Activated naive CD4-positive, alpha-beta T cell treated with anti-CD3 and anti-CD28 coated beads, Interleukin-2, amount 50 U/mL, for 24 hours (primary cell): ENCODE measurements around the gene SRC.

Experiments
- H3K27ac Mint-ChIP-seq: one replicate; pipeline ENCODE4 v1.8.0; 2021; ENCODE audit warnings: mild to moderate bottlenecking, mixed read lengths
- H3K27me3 Mint-ChIP-seq: one replicate; pipeline ENCODE4 v1.8.0; 2021; ENCODE audit warnings: mixed read lengths
- H3K36me3 Mint-ChIP-seq: one replicate; pipeline ENCODE4 v1.8.0; 2021; ENCODE audit warnings: mixed read lengths
- H3K4me1 Mint-ChIP-seq: one replicate; pipeline ENCODE4 v1.8.0; 2021; ENCODE audit warnings: mixed read lengths
- H3K4me3 Mint-ChIP-seq: one replicate; pipeline ENCODE4 v1.8.0; 2021; ENCODE audit warnings: mild to moderate bottlenecking, mixed read lengths
- H3K9me3 Mint-ChIP-seq: one replicate; pipeline ENCODE4 v1.8.0; 2021; ENCODE audit warnings: mixed read lengths

Gene SRC

DNA sequence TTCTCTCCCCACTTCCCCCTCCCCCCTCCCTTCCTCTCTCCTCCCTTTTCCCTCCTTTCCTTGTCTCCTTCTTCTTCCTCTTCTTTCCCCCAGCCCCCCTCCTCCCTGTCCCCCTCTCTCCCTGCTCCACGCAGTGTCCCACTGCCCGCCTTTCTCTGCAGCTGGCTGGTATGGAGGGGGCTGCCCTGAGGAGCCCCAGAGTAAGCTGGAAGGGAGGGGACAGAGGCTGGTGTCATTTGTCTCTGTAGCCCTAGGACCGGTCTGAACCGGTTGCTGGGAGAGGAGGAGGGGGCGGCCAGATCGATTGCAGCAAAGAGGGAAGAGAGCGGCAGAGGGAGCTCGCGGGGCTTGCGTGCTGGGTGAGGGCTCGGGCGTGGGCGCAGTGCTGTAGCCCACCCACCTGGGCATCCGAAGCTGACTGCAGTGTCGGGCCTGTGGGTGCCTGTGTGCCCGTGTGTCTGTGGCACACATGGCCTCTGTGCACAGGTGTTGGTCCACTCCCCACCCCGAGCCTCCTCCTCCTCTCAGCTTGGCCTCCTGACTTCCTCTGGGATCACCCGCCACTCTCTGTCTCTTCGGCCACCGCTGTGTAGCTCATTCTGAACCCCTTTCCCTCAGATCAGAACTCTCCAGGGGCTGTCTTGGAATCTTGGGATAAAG, 50.6 kb downstream of the SRC start:
- Mint-ChIP-seq H3K36me3 (no peaks in the 10 kb centered on the region), H3K27me3 (no peaks in the 10 kb centered on the region), H3K27ac (no peak overlapping the region), H3K9me3 (no peaks in the 10 kb centered on the region), H3K4me3 (no peak overlapping the region), H3K4me1 (no peaks in the 10 kb centered on the region)

DNA sequence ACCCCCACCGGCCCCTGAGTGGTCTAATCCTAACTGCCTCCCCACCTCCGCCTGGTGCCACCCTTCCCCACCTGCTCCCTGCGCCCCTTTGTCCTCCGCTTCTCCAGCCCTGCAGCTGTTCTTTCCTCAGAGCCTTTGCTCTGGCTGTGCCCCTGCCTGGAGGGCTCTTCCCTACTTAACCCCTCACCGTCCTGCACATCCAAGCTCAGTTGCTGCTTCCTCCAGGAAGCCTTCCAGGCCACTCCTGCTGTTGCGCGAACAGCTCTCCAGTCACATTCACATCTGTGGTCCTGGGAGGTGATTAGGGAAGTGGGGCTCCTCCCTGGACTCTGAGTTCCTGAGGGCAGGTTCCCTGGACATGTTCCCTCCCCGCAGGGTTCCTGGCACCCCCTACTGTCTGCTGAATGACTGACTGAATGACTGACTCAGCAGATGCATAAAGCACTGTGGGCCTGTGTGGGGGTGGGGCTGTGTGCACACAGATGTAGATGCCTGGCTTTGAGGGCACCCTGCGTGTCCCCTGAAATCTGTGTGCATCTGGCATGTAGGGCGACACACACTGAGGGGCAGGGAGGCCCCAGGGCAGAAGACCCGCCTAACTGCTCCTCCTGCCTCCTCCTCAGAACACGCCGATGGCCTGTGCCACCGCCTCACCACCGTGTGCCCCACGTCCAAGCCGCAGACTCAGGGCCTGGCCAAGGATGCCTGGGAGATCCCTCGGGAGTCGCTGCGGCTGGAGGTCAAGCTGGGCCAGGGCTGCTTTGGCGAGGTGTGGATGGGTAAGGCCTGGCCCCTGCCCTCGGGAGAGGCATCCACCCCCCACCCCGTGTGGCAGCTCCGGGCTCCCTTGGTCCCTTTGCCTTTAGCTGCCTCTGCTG, 51.4 kb downstream of the SRC start:
- Mint-ChIP-seq H3K36me3 (no peaks in the 10 kb centered on the region), H3K4me3 (no peak overlapping the region), H3K27ac (no peak overlapping the region), H3K27me3 (no peaks in the 10 kb centered on the region), H3K4me1 (no peaks in the 10 kb centered on the region), H3K9me3 (no peaks in the 10 kb centered on the region)

DNA sequence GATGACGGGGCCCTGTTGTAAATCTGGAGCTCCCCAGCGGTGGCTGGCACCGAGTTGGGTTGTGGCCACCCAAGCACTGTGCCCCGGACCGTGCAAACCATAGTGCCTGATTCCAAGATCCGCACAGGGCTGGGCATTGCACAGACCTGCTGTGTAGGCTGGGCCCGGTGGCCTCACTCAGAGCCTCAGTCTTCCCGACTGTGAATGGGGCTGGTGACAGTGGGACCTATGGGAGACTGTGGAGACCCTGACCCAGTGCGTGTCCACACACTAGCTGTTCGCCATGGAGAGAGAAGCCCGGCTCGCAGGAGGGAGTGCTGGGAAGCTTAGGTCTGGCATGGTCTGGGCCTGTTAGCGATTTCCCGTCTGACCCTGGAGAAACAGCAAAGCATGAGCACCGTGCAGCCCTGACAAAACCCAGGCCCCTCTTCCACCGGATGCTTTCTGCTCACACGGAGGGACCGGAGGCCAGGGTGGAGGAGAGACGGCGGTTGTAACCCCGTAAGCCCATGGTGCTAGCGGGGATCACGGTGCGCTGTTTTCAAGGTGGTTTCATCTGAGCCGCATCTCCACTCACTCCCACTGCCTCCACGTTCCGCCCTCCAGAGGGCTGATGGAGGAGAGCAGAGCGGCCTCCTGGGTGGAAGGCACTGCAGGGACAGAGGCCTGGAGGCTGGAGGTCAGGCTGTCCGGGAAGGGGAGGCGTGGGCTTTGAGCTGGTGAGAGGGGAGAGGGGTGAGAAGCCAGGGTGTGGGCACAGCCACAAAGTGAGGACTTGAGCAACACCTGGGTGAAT, 52.2 kb downstream of the SRC start:
- H3K27ac Mint-ChIP-seq, result no peak overlapping the region
- no peaks in the 10 kb centered on the region for H3K9me3 Mint-ChIP-seq
- no peak overlapping the region for H3K4me3 Mint-ChIP-seq
- no peaks in the 10 kb centered on the region for H3K36me3 Mint-ChIP-seq
- H3K4me1 Mint-ChIP-seq, result no peaks in the 10 kb centered on the region
- no peaks in the 10 kb centered on the region for H3K27me3 Mint-ChIP-seq

DNA sequence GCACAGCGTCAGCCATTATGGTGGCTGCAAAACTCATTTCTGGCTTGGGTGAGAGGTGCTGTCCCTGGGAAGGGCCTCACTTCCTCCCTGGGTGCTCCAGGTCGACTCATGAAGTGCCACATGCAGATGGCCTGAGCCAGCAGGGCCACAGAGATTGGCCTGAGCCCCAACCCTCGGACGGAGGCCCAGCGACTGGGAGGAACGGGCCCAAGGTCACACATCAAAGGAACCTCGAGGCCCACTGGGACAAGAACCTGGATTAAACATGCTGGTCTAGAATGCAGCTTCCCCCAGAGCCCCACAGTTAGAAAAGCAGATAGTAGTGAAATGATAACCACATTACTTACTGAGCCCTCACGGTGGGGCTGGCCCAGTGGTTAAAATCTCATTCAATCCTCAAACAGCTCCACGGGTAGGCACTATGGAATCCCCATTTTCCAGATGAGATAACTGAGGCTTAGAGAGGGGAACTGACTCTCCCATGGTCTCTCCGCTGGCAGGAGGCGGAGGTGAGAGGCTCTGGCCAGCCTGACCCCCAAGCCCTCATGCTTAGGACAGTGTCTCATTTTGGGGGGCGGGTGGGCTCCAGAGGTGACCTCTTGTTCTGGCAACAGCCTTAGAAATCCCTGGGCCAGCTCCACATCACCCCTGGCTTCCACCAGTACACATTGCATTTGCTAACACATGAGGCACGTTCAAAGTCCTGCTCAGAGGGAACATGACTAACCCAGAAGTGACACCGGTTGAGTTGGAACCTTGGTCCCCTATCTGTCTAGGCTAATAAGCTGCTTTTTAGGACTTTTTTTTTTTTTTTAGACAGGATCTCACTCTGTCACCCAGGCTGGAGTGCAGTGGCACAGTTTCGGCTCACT, 53.0 kb downstream of the SRC start:
- Mint-ChIP-seq H3K4me3 (no peak overlapping the region), H3K27ac (no peak overlapping the region), H3K9me3 (no peaks in the 10 kb centered on the region), H3K27me3 (no peaks in the 10 kb centered on the region), H3K36me3 (no peaks in the 10 kb centered on the region), H3K4me1 (no peaks in the 10 kb centered on the region)

DNA sequence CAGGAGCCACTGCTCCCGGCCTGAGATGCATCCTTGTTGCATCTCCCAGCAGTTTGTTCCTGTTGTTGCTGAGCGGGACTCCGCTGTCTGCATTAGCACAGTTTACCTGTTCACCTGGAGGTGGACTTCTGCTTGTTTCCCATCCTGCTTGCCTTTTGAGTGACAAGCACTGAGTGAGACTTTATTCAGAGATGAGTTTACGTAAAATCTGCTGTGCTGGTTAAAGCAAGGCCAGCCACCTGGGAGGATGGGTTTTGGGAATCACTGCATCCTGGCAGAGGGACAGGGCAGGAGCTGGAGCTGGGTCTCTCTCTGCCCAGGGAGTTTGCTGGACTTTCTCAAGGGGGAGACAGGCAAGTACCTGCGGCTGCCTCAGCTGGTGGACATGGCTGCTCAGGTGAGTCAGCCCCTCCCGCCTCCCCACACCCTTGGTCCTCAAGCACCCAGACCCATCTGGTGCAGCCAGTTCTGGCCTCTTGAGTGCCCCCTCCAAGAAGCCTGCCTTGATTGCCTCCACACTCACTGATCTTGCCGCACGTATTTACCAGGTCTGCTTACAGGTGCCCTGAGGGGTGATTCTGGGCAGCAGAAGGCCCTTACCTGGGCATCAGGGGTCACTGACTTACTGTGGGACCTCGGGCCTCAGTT, 55.5 kb downstream of the SRC start:
- no peaks in the 10 kb centered on the region for H3K9me3 Mint-ChIP-seq
- H3K27ac Mint-ChIP-seq, result no peak overlapping the region
- H3K27me3 Mint-ChIP-seq, result peaks cover 2% of the 10 kb centered on the region
- H3K4me1 Mint-ChIP-seq, result peaks cover 9% of the 10 kb centered on the region
- no peaks in the 10 kb centered on the region for H3K36me3 Mint-ChIP-seq
- no peak overlapping the region for H3K4me3 Mint-ChIP-seq

DNA sequence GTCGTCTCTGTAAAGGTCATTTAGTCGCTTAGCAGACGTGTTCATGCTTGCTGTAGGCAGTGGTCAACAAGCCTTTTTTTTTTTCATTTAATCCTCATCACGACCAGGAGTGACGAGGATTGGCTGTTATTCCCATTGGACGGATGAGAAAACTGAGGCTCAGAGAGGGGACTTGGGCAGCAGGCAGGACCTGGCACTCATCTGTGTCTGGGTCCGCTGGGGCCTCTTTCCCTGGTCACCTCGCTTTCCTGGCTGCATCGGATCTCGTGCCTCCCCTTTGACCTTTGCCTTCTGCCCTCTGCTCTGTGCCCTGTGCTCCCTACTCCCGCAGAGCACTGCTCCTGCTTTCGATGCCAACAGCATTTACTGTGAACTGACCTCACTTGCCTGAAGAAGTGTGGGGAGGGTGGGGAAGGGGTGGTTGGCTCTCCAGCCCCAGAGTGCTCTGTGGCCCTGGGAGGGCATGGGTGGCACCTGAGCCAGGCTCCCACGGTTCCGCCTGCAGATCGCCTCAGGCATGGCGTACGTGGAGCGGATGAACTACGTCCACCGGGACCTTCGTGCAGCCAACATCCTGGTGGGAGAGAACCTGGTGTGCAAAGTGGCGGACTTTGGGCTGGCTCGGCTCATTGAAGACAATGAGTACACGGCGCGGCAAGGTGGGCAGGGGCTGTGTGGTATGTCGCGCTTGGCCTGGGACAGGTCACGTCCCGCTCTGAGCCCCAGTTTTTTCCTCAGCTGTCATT, 56.2 kb downstream of the SRC start:
- H3K4me1 Mint-ChIP-seq, result peaks cover 10% of the 10 kb centered on the region
- H3K36me3 Mint-ChIP-seq, result no peaks in the 10 kb centered on the region
- H3K27me3 Mint-ChIP-seq, result peaks cover 2% of the 10 kb centered on the region
- no peaks in the 10 kb centered on the region for H3K9me3 Mint-ChIP-seq
- H3K4me3 Mint-ChIP-seq, result no peak overlapping the region
- no peak overlapping the region for H3K27ac Mint-ChIP-seq

DNA sequence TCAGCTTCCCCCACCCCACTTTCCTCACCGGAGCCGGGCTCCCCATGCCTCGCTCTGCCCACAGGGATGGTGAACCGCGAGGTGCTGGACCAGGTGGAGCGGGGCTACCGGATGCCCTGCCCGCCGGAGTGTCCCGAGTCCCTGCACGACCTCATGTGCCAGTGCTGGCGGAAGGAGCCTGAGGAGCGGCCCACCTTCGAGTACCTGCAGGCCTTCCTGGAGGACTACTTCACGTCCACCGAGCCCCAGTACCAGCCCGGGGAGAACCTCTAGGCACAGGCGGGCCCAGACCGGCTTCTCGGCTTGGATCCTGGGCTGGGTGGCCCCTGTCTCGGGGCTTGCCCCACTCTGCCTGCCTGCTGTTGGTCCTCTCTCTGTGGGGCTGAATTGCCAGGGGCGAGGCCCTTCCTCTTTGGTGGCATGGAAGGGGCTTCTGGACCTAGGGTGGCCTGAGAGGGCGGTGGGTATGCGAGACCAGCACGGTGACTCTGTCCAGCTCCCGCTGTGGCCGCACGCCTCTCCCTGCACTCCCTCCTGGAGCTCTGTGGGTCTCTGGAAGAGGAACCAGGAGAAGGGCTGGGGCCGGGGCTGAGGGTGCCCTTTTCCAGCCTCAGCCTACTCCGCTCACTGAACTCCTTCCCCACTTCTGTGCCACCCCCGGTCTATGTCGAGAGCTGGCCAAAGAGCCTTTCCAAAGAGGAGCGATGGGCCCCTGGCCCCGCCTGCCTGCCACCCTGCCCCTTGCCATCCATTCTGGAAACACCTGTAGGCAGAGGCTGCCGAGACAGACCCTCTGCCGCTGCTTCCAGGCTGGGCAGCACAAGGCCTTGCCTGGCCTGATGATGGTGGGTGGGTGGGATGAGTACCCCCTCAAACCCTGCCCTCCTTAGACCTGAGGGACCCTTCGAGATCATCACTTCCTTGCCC, 57.4 kb downstream of the SRC start:
- Mint-ChIP-seq H3K9me3 (no peaks in the 10 kb centered on the region), H3K4me1 (peaks cover 16% of the 10 kb centered on the region), H3K4me3 (no peak overlapping the region), H3K27me3 (peaks cover 10% of the 10 kb centered on the region), H3K27ac (no peak overlapping the region), H3K36me3 (no peaks in the 10 kb centered on the region)

DNA sequence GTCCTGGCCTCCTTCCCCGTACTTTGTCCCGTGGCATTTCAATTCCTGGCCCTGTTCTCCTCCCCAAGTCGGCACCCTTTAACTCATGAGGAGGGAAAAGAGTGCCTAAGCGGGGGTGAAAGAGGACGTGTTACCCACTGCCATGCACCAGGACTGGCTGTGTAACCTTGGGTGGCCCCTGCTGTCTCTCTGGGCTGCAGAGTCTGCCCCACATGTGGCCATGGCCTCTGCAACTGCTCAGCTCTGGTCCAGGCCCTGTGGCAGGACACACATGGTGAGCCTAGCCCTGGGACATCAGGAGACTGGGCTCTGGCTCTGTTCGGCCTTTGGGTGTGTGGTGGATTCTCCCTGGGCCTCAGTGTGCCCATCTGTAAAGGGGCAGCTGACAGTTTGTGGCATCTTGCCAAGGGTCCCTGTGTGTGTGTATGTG, 58.5 kb downstream of the SRC start:
- no peak overlapping the region for H3K27ac Mint-ChIP-seq

DNA sequence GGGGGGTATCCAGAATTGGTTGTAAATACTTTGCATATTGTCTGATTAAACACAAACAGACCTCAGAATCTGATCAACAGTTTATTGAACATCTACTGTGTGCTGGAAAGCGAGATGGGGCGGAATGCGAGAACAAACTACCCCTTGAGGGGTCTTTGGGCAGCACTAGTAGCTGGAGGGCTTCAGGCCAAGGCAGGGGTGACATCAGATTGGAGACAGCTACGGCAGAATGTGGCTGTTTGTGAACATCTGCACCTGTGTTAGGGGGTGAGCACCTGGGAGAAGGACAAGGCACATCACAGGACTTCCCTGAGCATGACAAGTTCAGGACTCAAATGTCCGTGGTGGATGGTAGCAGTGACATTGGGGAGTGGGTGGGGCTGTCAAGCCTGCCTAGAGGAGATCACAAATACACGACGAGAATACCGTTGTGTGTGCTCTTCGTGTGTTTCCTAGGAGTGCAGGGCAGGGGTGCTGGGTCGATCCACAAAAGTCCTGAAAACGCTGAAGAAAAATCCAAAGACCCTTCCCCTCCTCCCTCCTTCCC, 59.5 kb downstream of the SRC start:
- Mint-ChIP-seq H3K4me3 (peak overlapping the region; percentile 77), H3K27me3 (peaks cover 17% of the 10 kb centered on the region), H3K9me3 (no peaks in the 10 kb centered on the region), H3K27ac (peak overlapping the region; percentile 38), H3K36me3 (no peaks in the 10 kb centered on the region), H3K4me1 (peaks cover 16% of the 10 kb centered on the region)

More for the DNA sequence above, 58.5 kb downstream of the SRC start:
- peaks cover 17% of the 10 kb centered on the region for H3K27me3 Mint-ChIP-seq
- H3K36me3 Mint-ChIP-seq, result no peaks in the 10 kb centered on the region
- H3K9me3 Mint-ChIP-seq, result no peaks in the 10 kb centered on the region
- no peak overlapping the region for H3K4me3 Mint-ChIP-seq
- H3K4me1 Mint-ChIP-seq, result peaks cover 16% of the 10 kb centered on the region

DNA sequence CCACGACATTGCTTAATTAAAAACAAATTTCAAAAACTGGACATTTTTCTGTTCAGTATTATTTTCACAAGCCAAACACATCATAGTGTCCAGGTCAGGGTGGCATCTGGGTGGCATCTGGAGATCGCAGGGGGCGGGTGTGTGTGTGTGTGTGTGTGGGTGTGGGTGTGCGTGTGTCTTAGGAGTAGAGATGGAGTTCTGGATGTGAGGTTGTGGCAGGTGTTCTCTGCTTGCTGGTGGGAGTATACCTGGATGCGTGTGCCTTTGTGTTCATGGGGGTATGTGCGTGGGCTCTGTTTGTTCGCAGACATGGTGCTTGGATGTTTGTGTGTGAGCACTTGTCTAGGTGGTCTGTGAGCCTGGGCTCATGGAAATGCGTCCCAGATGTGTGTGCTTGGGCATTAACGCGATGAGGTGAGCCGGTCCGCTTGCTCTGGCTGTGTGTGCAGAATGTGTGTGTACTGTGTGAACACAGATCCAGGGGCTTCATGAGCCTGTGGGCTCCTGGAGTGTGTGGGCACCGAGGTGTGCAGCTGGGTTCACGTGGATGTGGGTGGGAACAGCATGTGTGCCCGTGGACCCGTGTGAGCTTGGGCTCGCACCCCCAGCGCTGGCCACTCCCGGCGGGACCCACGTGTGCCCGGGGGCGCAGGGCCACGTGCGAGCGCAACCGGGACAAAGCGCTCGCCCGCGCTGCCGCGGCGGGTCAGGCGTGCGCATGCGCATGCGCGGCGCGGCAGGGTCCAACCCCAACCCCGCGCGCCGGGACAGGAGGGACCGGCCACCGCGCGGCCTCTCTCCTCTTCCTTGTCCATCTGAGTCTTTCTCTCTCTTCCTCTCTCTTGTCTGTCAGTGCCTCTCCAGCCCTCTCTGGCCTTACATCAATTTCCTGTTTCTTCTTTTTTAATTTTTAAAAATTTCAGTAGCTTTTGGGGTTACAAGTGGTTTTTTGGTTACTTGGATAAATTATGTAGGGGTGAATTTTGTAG, 60.4 kb downstream of the SRC start:
- Mint-ChIP-seq H3K4me1 (peaks cover 16% of the 10 kb centered on the region), H3K27me3 (peaks cover 17% of the 10 kb centered on the region), H3K27ac (no peak overlapping the region), H3K4me3 (peak overlapping the region; percentile 77), H3K36me3 (no peaks in the 10 kb centered on the region), H3K9me3 (no peaks in the 10 kb centered on the region)

DNA sequence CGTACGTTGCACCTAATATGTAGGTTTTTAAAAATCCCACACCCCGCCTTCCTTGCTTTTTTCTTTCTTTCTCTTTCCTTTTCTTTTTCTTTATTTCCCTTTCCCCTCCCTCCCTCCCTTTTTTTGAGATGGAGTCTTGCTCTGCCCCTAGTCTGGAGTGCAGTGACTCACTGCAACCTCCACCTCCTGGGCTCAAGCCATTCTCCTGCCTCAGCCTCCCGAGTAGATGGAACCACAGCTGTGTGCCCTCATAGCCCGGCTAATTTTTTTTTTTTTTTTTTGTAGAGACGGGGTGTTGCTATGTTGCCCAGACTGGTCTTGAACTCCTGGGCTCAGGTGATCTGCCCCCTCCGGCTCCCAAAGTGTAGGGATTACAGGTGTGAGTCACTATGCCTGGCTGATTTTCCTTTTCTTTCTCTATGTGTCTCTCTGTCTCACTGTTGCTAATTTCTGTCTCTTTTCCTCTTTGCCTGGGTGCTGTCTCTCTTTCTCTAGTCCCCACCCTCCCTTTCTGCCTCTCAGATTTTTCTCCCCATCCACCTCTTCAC, 61.2 kb downstream of the SRC start:
- Mint-ChIP-seq H3K9me3 (no peaks in the 10 kb centered on the region), H3K27ac (peak overlapping the region; percentile 57), H3K4me3 (peak overlapping the region; percentile 49), H3K36me3 (no peaks in the 10 kb centered on the region), H3K4me1 (peaks cover 16% of the 10 kb centered on the region), H3K27me3 (peaks cover 17% of the 10 kb centered on the region)

DNA sequence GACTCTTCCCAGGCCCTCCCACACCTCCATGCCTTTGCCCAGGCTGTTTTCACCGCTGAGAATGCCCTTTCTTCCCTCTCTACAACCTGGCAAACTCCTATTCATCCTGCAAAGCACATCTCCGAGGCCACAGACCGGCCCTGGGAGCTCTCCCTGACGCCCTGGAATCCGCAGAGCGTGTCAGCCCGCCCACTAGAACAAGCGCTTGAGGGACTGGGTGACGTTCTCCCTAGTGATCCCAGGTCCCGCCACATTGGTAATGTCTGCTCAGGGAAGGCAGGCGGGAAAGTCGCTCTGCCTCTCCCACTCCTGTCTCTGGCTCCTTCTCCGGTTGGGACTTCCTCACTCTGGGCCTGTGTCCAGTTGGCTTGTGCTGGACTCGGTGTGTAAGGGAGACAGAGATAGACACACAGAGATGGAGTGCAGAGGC, 61.6 kb downstream of the SRC start:
- Mint-ChIP-seq H3K27ac (peak overlapping the region; percentile 57), H3K27me3 (peaks cover 17% of the 10 kb centered on the region), H3K36me3 (no peaks in the 10 kb centered on the region), H3K4me3 (peak overlapping the region; percentile 49), H3K4me1 (peaks cover 16% of the 10 kb centered on the region), H3K9me3 (no peaks in the 10 kb centered on the region)
